Ramos (cell line): Measurements from ENCODE around the gene SLC9A3.

ENCODE experiments used
- in situ Hi-C: fragments of 300-500 bp; cut with MboI; formaldehyde crosslinking; loops from one replicate; pipeline ENCODE4 v1.14.3; 2022; ENCODE audit warnings: low sequenced_read_pairs; ENCODE audit not compliant: unreplicated experiment

SLC9A3 gene

GRCh38 chr5:466661-467310 lies 57.5 kb downstream of the SLC9A3 start:
- in situ Hi-C loops = no loop called here

- in situ Hi-C loops = no loop called here
These were observed 58.5 kb downstream of the SLC9A3 start for GRCh38 chr5:465591-466403.

- in situ Hi-C loops = no loop called here
These were observed 59.2 kb downstream of the SLC9A3 start for GRCh38 chr5:464843-465590.

- in situ Hi-C loops = no loop called here
These were observed 59.8 kb downstream of the SLC9A3 start for GRCh38 chr5:464446-464842.

- in situ Hi-C loops = no loop called here
These were observed 60.3 kb downstream of the SLC9A3 start for GRCh38 chr5:463952-464351.

- in situ Hi-C loops = no loop called here
These were observed 60.9 kb downstream of the SLC9A3 start for GRCh38 chr5:463301-463700.

- in situ Hi-C loops = no loop called here
These were observed 62.2 kb downstream of the SLC9A3 start for GRCh38 chr5:462051-462481.

- in situ Hi-C loops = no loop called here
These were observed 64.0 kb downstream of the SLC9A3 start for GRCh38 chr5:460273-460625.

- in situ Hi-C loops = no loop called here
These were observed 64.5 kb downstream of the SLC9A3 start for GRCh38 chr5:459562-460272.

- in situ Hi-C loops = no loop called here
These were observed 65.5 kb downstream of the SLC9A3 start for GRCh38 chr5:458547-459353.

GRCh38 chr5:457195-457961 lies 66.9 kb downstream of the SLC9A3 start:
- in situ Hi-C loops = no loop called here

GRCh38 chr5:456351-457194 lies 67.7 kb downstream of the SLC9A3 start:
- in situ Hi-C loops = no loop called here

GRCh38 chr5:455806-456205 lies 68.4 kb downstream of the SLC9A3 start:
- in situ Hi-C loops = no loop called here

- in situ Hi-C loops = no loop called here
These were observed 69.3 kb downstream of the SLC9A3 start for GRCh38 chr5:454936-455335.

- in situ Hi-C loops = no loop called here
These were observed 70.3 kb downstream of the SLC9A3 start for GRCh38 chr5:453725-454481.

- in situ Hi-C loops = no loop called here
These were observed 71.1 kb downstream of the SLC9A3 start for GRCh38 chr5:452978-453710.
